GM12801 (cell line): ENCODE measurements around the gene AIP.

Source experiments
- CTCF ChIP-seq: IDR thresholded peaks from one replicate; pipeline ENCODE4 v1.5.1; 2011; ENCODE audit warnings: control low read depth; ENCODE audit not compliant: insufficient read length; ENCODE audit errors: extremely low read depth

The AIP gene

GRCh38 chr11:67538823-67539505 lies 56.1 kb downstream of the AIP start:
- no peak for TF ChIP-seq CTCF

GRCh38 chr11:67539550-67539949 lies 56.7 kb downstream of the AIP start:
- TF ChIP-seq CTCF: no peak
